PC-3 (cell line): ENCODE measurements around the gene HNF1A. TPM values are rescaled to one million over a fixed set of nuclear protein-coding genes. Genes with fewer than 3 reads are reported as not detected.

ENCODE experiments used
- ATAC-seq: fragments of 200-7000 bp; cut with Tn5 transposase; 2 replicates; pipeline ENCODE4 v1.9.1; 2020; ENCODE audit warnings: mild to moderate bottlenecking, moderate library complexity
- BruUV-seq: library from RNA; stranded (reverse); fragments of 400-500 nt; replicated peaks from 2 replicates; lab custom pipeline; 2021; lab: Mats Ljungman, UMichigan
- CTCF ChIA-PET: fragments of 300-600 bp; sonication (Branson Sonifier 250); formaldehyde crosslinking; loops from one replicate; lab custom pipeline; 2022; ENCODE audit warnings: antibody characterized with exemption; lab: Charles Lee
- POLR2A ChIA-PET: fragments of 300-600 bp; sonication (Branson Sonifier 250); formaldehyde crosslinking; loops from one replicate; lab custom pipeline; 2022; ENCODE audit warnings: antibody characterized with exemption; ENCODE audit not compliant: unreplicated experiment; lab: Charles Lee
- DNase-seq: peaks from one replicate; pipeline ENCODE4 v3.0.0-alpha.2; 2015
- H2AFZ ChIP-seq: fragments of 300-600 bp; sonication (generic); 2 replicates; pipeline ENCODE4 v1.6.0; 2016; ENCODE audit warnings: antibody characterized with exemption, low read length
- H3F3A ChIP-seq: fragments of 300-600 bp; sonication (generic); one replicate; pipeline ENCODE4 v1.6.0; 2017; ENCODE audit warnings: antibody characterized with exemption, low read length, control low read depth, mild to moderate bottlenecking; ENCODE audit not compliant: unreplicated experiment
- H3K27ac ChIP-seq: fragments of 300-600 bp; sonication (generic); 2 replicates; pipeline ENCODE4 v1.5.1; 2016; ENCODE audit warnings: mild to moderate bottlenecking, low read length
- H3K27me3 ChIP-seq: fragments of 300-600 bp; sonication (generic); 2 replicates; pipeline ENCODE4 v1.6.1; 2016; ENCODE audit warnings: low read length, mixed read lengths
- H3K36me3 ChIP-seq: fragments of 300-600 bp; sonication (generic); 2 replicates; pipeline ENCODE4 v1.6.1; 2016; ENCODE audit warnings: low read depth, mixed run types, low read length, mixed read lengths
- H3K4me1 ChIP-seq: fragments of 300-600 bp; sonication (generic); 2 replicates; pipeline ENCODE4 v1.5.1; 2016; ENCODE audit warnings: low read length; ENCODE audit not compliant: insufficient read depth
- H3K4me2 ChIP-seq: fragments of 300-600 bp; sonication (generic); 2 replicates; pipeline ENCODE4 v1.6.0; 2016; ENCODE audit warnings: low read length
- H3K4me3 ChIP-seq: fragments of 300-600 bp; sonication (generic); 2 replicates; pipeline ENCODE4 v1.5.1; 2016; ENCODE audit warnings: mild to moderate bottlenecking, low read length, mixed read lengths
- H3K79me2 ChIP-seq: fragments of 300-600 bp; sonication (generic); 2 replicates; pipeline ENCODE4 v1.6.1; 2017; ENCODE audit warnings: low read length, mixed read lengths
- H3K9ac ChIP-seq: fragments of 300-600 bp; sonication (generic); 2 replicates; pipeline ENCODE4 v1.6.0; 2016; ENCODE audit warnings: mild to moderate bottlenecking, low read length
- H3K9me2 ChIP-seq: fragments of 300-600 bp; sonication (generic); replicated peaks from 2 replicates; pipeline ENCODE4 v1.6.1; 2016; ENCODE audit warnings: mixed run types, low read length, mixed read lengths
- H3K9me3 ChIP-seq: fragments of 300-600 bp; sonication (generic); 2 replicates; pipeline ENCODE4 v1.6.1; 2016; ENCODE audit warnings: low read length, mixed read lengths
- H4K20me1 ChIP-seq: fragments of 300-600 bp; sonication (generic); 2 replicates; pipeline ENCODE4 v1.6.1; 2016; ENCODE audit warnings: low read length, mixed read lengths
- EZH2 ChIP-seq: fragments of 300-600 bp; sonication (generic); IDR thresholded peaks from one replicate; pipeline ENCODE4 v1.6.1; 2017; ENCODE audit warnings: antibody characterized with exemption, mild to moderate bottlenecking, low read length; ENCODE audit not compliant: unreplicated experiment
- EZH2phosphoT487 ChIP-seq: fragments of 300-600 bp; sonication (generic); IDR thresholded peaks from 2 replicates; pipeline ENCODE4 v1.6.1; 2018; ENCODE audit warnings: mild to moderate bottlenecking, antibody characterized with exemption, low read length, borderline replicate concordance
- intact Hi-C: fragments of 100-400 bp; cut with micrococcal nuclease; formaldehyde crosslinking; loops from 2 replicates; pipeline ENCODE4 v1.9.0; 2023
- total RNA-seq: library from RNA; depleted of rRNA; stranded (reverse); fragments of >200 nt; gene quantifications from 2 replicates; pipeline ENCODE4 v1.2.3, GENCODE V29; 2014
- TF ChIP-seq, protein P1 (sequence below): fragments of 300-600 bp; sonication (generic); conservative IDR thresholded peaks from 2 replicates; pipeline ENCODE4 v1.5.1; 2017; ENCODE audit warnings: antibody characterized with exemption, low read depth, mild to moderate bottlenecking, low read length

Gene HNF1A
- total RNA-seq, 1 experiment from 2014 or later, result not detected

DNA sequence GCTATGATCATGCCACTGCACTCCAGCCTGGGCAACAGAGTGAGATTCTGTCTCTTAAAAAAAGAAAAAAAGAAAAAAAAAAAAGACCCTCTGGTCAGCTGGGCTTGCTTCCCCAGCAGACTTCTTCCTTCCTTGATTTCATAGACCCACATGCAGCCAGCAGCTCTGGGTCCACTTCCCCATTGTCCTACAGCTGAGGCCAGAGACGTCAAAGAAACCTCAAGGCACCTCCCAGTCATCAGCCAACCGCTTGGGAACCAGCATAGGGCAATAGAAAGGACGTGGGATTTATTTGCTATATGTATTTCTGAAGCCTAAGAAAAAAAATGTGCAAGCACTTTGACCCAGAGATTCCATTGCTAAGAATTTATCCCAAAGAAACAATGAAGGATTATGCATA is 38.8 kb upstream of the HNF1A start:
- no peaks in the 10 kb centered on the region for H3K79me2 ChIP-seq
- H3K36me3 ChIP-seq, result no peaks in the 10 kb centered on the region
- no peak for TF ChIP-seq EZH2
- TF ChIP-seq, protein P1, sequence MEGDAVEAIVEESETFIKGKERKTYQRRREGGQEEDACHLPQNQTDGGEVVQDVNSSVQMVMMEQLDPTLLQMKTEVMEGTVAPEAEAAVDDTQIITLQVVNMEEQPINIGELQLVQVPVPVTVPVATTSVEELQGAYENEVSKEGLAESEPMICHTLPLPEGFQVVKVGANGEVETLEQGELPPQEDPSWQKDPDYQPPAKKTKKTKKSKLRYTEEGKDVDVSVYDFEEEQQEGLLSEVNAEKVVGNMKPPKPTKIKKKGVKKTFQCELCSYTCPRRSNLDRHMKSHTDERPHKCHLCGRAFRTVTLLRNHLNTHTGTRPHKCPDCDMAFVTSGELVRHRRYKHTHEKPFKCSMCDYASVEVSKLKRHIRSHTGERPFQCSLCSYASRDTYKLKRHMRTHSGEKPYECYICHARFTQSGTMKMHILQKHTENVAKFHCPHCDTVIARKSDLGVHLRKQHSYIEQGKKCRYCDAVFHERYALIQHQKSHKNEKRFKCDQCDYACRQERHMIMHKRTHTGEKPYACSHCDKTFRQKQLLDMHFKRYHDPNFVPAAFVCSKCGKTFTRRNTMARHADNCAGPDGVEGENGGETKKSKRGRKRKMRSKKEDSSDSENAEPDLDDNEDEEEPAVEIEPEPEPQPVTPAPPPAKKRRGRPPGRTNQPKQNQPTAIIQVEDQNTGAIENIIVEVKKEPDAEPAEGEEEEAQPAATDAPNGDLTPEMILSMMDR, result no peak
- no peak for TF ChIP-seq EZH2phosphoT487
- ChIA-PET CTCF (interaction anchor here (0.5 to 0.6 kb wide), 2 partner anchors 10 to 30 kb away, joined by 3 to 6 read pairs; no protein-coding TSS in a partner anchor), POLR2A (interaction anchor here (0.6 kb wide), 2 partner anchors 14 to 887 kb away, joined by 4 to 11 read pairs; no protein-coding TSS in a partner anchor)
- no peaks in the 10 kb centered on the region for H3K27me3 ChIP-seq
- no peaks in the 10 kb centered on the region for H4K20me1 ChIP-seq
- BruUV-seq, result no TSS peak
- H3K4me3 ChIP-seq, result no peak overlapping the region
- no peaks in the 10 kb centered on the region for H3K9me3 ChIP-seq
- no peaks in the 10 kb centered on the region for H3K4me1 ChIP-seq
- H3K9me2 ChIP-seq, result no peaks in the 10 kb centered on the region
- no peak overlapping the region for H3K4me2 ChIP-seq
- DNase-seq (no peak), ATAC-seq (no peak)
- H2AFZ ChIP-seq, result no peak overlapping the region
- H3F3A ChIP-seq, result no peaks in the 10 kb centered on the region
- no peak overlapping the region for H3K9ac ChIP-seq
- intact Hi-C loops, result no loop called here
- no peak overlapping the region for H3K27ac ChIP-seq

DNA sequence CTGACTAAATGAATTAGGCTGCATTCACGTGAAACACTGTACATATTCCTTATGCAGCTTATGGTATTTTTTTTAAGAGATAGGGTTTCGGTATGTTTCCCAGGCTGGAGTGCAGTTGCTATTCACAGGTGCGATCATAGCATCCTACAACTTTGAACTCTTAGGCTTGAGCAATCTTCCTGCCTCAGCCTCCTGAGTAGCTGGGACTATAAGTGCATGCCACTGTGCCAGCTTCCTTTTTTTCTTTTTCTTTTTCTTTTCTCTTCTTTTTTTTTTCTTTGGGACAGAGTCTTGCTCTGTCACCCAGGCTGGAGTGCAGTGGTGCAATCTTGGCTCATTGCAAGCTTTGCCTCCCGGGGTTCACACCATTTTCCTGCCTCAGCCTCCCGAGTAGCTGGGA is 38.3 kb upstream of the HNF1A start:
- Histone ChIP-seq H3K27me3 (no peaks in the 10 kb centered on the region), H3K4me1 (no peaks in the 10 kb centered on the region), H3K27ac (no peak overlapping the region), H3K9me3 (no peaks in the 10 kb centered on the region), H4K20me1 (no peaks in the 10 kb centered on the region), H3K9me2 (no peaks in the 10 kb centered on the region), H3K79me2 (no peaks in the 10 kb centered on the region), H3K4me3 (no peak overlapping the region), H2AFZ (no peak overlapping the region), H3F3A (no peaks in the 10 kb centered on the region), H3K9ac (no peak overlapping the region), H3K4me2 (no peak overlapping the region), H3K36me3 (no peaks in the 10 kb centered on the region)
- no TSS peak for BruUV-seq
- TF ChIP-seq EZH2phosphoT487 (no peak), EZH2 (no peak)
- TF ChIP-seq, protein P1, result no peak
- DNase-seq (no peak), ATAC-seq (no peak)
- CTCF ChIA-PET, result interaction anchor here (0.6 kb wide), 1 partner anchor 11 kb away, joined by 6 read pairs; no protein-coding TSS in a partner anchor
- intact Hi-C loops, result no loop called here
- POLR2A ChIA-PET, result interaction anchor here (0.6 kb wide), 1 partner anchor 887 kb away, joined by 4 read pairs; no protein-coding TSS in a partner anchor

DNA sequence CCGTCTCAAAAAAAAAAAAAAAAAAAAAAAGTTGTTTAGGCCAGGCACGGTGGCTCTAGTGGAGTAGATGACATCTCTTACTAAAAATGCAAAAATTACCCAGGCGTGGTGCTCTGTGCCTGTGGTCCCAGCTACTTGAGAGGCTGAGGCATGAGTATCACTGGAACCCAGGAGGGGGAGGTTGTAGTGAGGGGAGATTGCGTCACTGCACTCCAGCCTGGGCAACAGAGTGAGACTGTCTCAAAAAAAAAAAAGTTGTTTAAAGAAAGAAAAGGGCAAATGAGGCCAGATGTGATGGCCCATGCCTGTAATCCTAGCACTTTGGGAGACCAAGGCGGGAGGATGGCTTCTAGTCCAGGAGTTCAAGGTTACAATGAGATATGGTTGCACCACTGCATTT is 37.5 kb upstream of the HNF1A start:
- no peaks in the 10 kb centered on the region for H3K36me3 ChIP-seq
- no peak overlapping the region for H3K9ac ChIP-seq
- no peaks in the 10 kb centered on the region for H3F3A ChIP-seq
- intact Hi-C loops, result no loop called here
- H3K4me2 ChIP-seq, result no peak overlapping the region
- CTCF ChIA-PET, result no interaction called here
- no TSS peak for BruUV-seq
- no peak overlapping the region for H3K4me3 ChIP-seq
- ATAC-seq (no peak), DNase-seq (no peak)
- H3K9me3 ChIP-seq, result no peaks in the 10 kb centered on the region
- no peaks in the 10 kb centered on the region for H3K79me2 ChIP-seq
- H3K27ac ChIP-seq, result no peak overlapping the region
- H2AFZ ChIP-seq, result no peak overlapping the region
- TF ChIP-seq EZH2, result no peak
- TF ChIP-seq EZH2phosphoT487, result no peak
- TF ChIP-seq, protein P1, result no peak
- POLR2A ChIA-PET, result no interaction called here
- H4K20me1 ChIP-seq, result no peaks in the 10 kb centered on the region
- H3K9me2 ChIP-seq, result no peaks in the 10 kb centered on the region
- no peaks in the 10 kb centered on the region for H3K27me3 ChIP-seq
- no peaks in the 10 kb centered on the region for H3K4me1 ChIP-seq
